NCI-H1048 (cell line): ENCODE measurements around the gene COPS7A.

ENCODE experiments used
- DNase-seq: peaks from one replicate; lab custom pipeline; 2025; lab: John Stamatoyannopoulos, UW

Gene COPS7A

GRCh38 chr12:6770094-6770493 lies 46.2 kb downstream of the COPS7A start:
- DNase-seq = no peak

GRCh38 chr12:6770600-6770999 lies 46.8 kb downstream of the COPS7A start:
- DNase-seq = no peak

- no peak for DNase-seq
Observed at GRCh38 chr12:6771091-6771495, 47.2 kb downstream of the COPS7A start.

- DNase-seq = no peak
Observed at GRCh38 chr12:6771509-6772330, 47.9 kb downstream of the COPS7A start.

- no peak for DNase-seq
Observed at GRCh38 chr12:6772331-6772695, 48.5 kb downstream of the COPS7A start, which contains the start of gene LAG3. LAG3 (plus strand) TSS chr12:6772520; CDS start chr12:6772853, 333 bp downstream.

- no peak for DNase-seq
Observed at GRCh38 chr12:6772726-6773589, 49.1 kb downstream of the COPS7A start.

- no peak for DNase-seq
Observed at GRCh38 chr12:6773590-6774351, 49.9 kb downstream of the COPS7A start.

GRCh38 chr12:6774499-6775062 lies 50.7 kb downstream of the COPS7A start:
- DNase-seq = no peak

- DNase-seq = no peak
Observed at GRCh38 chr12:6775185-6776174, 51.6 kb downstream of the COPS7A start.

- no peak for DNase-seq
Observed at GRCh38 chr12:6777386-6777785, 53.5 kb downstream of the COPS7A start.

- DNase-seq = no peak
Observed at GRCh38 chr12:6778217-6778573, 54.3 kb downstream of the COPS7A start.

- peak; percentile 77 for DNase-seq
Observed at GRCh38 chr12:6778574-6779550, 55.0 kb downstream of the COPS7A start.

GRCh38 chr12:6779708-6780432 lies 56.0 kb downstream of the COPS7A start:
- DNase-seq = no peak

GRCh38 chr12:6780573-6780972 lies 56.7 kb downstream of the COPS7A start:
- no peak for DNase-seq
